NCI-H2196 (cell line): Measurements from ENCODE around the gene HMOX2.

ENCODE experiments used
- DNase-seq: peaks from one replicate; lab custom pipeline; 2025; ENCODE audit not compliant: unreplicated experiment; lab: John Stamatoyannopoulos, UW

The HMOX2 gene

GRCh38 chr16:4522051-4522581 is 45.9 kb downstream of the HMOX2 start:
- DNase-seq, result peak; percentile 84

GRCh38 chr16:4523686-4524085 is 47.5 kb downstream of the HMOX2 start:
- no peak for DNase-seq

- no peak for DNase-seq
Observed at GRCh38 chr16:4524571-4524970, 48.4 kb downstream of the HMOX2 start.

- no peak for DNase-seq
Observed at GRCh38 chr16:4525069-4525468, 48.9 kb downstream of the HMOX2 start.

- no peak for DNase-seq
Observed at GRCh38 chr16:4525634-4526277, 49.6 kb downstream of the HMOX2 start.

- DNase-seq, result no peak
Observed at GRCh38 chr16:4529085-4530060, 53.2 kb downstream of the HMOX2 start.

- DNase-seq, result no peak
Observed at GRCh38 chr16:4531811-4532210, 55.6 kb downstream of the HMOX2 start.

GRCh38 chr16:4532238-4532637 is 56.0 kb downstream of the HMOX2 start:
- no peak for DNase-seq

- no peak for DNase-seq
Observed at GRCh38 chr16:4533490-4533889, 57.3 kb downstream of the HMOX2 start.

- no peak for DNase-seq
Observed at GRCh38 chr16:4534151-4534790, 58.1 kb downstream of the HMOX2 start.

- DNase-seq, result no peak
Observed at GRCh38 chr16:4535627-4536108, 59.5 kb downstream of the HMOX2 start.

- DNase-seq, result no peak
Observed at GRCh38 chr16:4536391-4537106, 60.4 kb downstream of the HMOX2 start.

- no peak for DNase-seq
Observed at GRCh38 chr16:4537376-4538343, 61.5 kb downstream of the HMOX2 start.

- DNase-seq, result peak; percentile 98
Observed at GRCh38 chr16:4538350-4539235, 62.4 kb downstream of the HMOX2 start, which contains the start of gene CDIP1. Gene CDIP1 (minus strand): TSS chr16:4538773. CDS start chr16:4514130, 24,643 bp downstream.

- DNase-seq, result no peak
Observed at GRCh38 chr16:4539716-4540284, 63.6 kb downstream of the HMOX2 start.

GRCh38 chr16:4544473-4544872 is 68.3 kb downstream of the HMOX2 start:
- no peak for DNase-seq

GRCh38 chr16:4548124-4548523 is 71.9 kb downstream of the HMOX2 start:
- DNase-seq, result no peak

- DNase-seq, result no peak
Observed at GRCh38 chr16:4550591-4550990, 74.4 kb downstream of the HMOX2 start.
